NCI-H146 (cell line): ENCODE measurements around the gene KCTD3.

Experiments
- DNase-seq: peaks from one replicate; lab custom pipeline; 2025; lab: John Stamatoyannopoulos, UW

KCTD3 gene

GRCh38 chr1:215566556-215567490 is at the start of gene KCTD3:
Gene KCTD3, plus strand, starts transcription at chr1:215567304. Its CDS starts 382 bp downstream, at chr1:215567686.
- peak; percentile 80 for DNase-seq

- peak; percentile 23 for DNase-seq
Observed at GRCh38 chr1:215517441-215517891, 49.6 kb upstream of the KCTD3 start.

- no peak for DNase-seq
Observed at GRCh38 chr1:215518594-215518993, 48.5 kb upstream of the KCTD3 start.

- no peak for DNase-seq
Observed at GRCh38 chr1:215521279-215521678, 45.8 kb upstream of the KCTD3 start.

- no peak for DNase-seq
Observed at GRCh38 chr1:215523128-215523861, 43.8 kb upstream of the KCTD3 start.

- no peak for DNase-seq
Observed at GRCh38 chr1:215523906-215524305, 43.2 kb upstream of the KCTD3 start.

GRCh38 chr1:215526147-215526845 is 40.8 kb upstream of the KCTD3 start:
- peak; percentile 35 for DNase-seq

GRCh38 chr1:215526846-215527151 is 40.3 kb upstream of the KCTD3 start:
- no peak for DNase-seq

- no peak for DNase-seq
Observed at GRCh38 chr1:215529111-215529510, 38.0 kb upstream of the KCTD3 start.

- no peak for DNase-seq
Observed at GRCh38 chr1:215529571-215529970, 37.5 kb upstream of the KCTD3 start.

- DNase-seq, result no peak
Observed at GRCh38 chr1:215530401-215530984, 36.6 kb upstream of the KCTD3 start.

- no peak for DNase-seq
Observed at GRCh38 chr1:215539803-215540570, 27.1 kb upstream of the KCTD3 start.

- DNase-seq, result no peak
Observed at GRCh38 chr1:215542301-215542700, 24.8 kb upstream of the KCTD3 start.

- no peak for DNase-seq
Observed at GRCh38 chr1:215543191-215543606, 23.9 kb upstream of the KCTD3 start.

- no peak for DNase-seq
Observed at GRCh38 chr1:215543806-215544205, 23.3 kb upstream of the KCTD3 start.

- DNase-seq, result no peak
Observed at GRCh38 chr1:215544566-215544965, 22.5 kb upstream of the KCTD3 start.

- DNase-seq, result no peak
Observed at GRCh38 chr1:215545096-215545495, 22.0 kb upstream of the KCTD3 start.

- DNase-seq, result no peak
Observed at GRCh38 chr1:215547011-215547410, 20.1 kb upstream of the KCTD3 start.

- DNase-seq, result no peak
Observed at GRCh38 chr1:215551806-215552205, 15.3 kb upstream of the KCTD3 start.

GRCh38 chr1:215554865-215555264 is 12.2 kb upstream of the KCTD3 start:
- no peak for DNase-seq

- no peak for DNase-seq
Observed at GRCh38 chr1:215555531-215555930, 11.6 kb upstream of the KCTD3 start.
